Transverse colon (tissue), 4 donors: ENCODE data around the gene RPL38.

Source experiments
- POLR2A ChIP-seq: fragments of 450-650 bp; IDR thresholded peaks from one replicate; pipeline ENCODE4 v1.6.1; 2016; ENCODE audit warnings: antibody characterized with exemption, mild to moderate bottlenecking, moderate library complexity
- POLR2AphosphoS5 ChIP-seq, 3 donors: sonication (generic); formaldehyde crosslinking; IDR thresholded peaks; one replicate each; pipeline ENCODE4 v1.6.1; 2016; ENCODE audit warnings: antibody characterized with exemption in 3 of 3
- TF ChIP-seq, protein P1 (sequence below), 5 experiments: fragments of 200-600 bp in 3 of 5; fragments of 450-650 bp in 2 of 5; sonication (generic) in 3 of 5; IDR thresholded peaks; 1 replicate in 2 of 5; 2 replicates in 3 of 5; pipeline ENCODE4 v1.5.1; 2016 to 2017; ENCODE audit warnings: antibody characterized with exemption in 5 of 5, inconsistent platforms in 3 of 5, mild to moderate bottlenecking in 2 of 5, moderate library complexity in 1 of 5

DNA sequence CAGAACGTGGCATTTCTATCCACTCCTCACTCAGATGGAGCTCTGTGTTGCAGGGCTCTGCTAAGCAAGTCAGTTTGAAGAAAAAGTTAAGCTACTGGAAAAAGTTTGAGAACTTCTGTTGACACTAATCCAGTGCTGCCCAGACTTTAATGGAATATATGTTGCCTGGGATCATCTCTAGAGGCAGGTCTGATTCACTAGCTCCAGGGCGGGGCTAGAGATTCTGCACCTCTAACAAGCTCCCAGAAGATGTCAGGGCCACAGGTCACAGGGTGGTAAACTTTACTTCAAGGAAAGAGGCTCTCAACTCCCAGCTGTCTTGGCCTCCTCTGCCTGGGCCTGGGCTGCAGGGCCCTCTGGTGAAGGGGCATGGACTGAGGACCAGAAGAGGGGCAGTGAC, 16.7 kb downstream of the RPL38 start:
- TF ChIP-seq POLR2A (no peak), POLR2AphosphoS5 (IDR thresholded peaks at IDR 0.05) (no peak)
- TF ChIP-seq, protein P1, sequence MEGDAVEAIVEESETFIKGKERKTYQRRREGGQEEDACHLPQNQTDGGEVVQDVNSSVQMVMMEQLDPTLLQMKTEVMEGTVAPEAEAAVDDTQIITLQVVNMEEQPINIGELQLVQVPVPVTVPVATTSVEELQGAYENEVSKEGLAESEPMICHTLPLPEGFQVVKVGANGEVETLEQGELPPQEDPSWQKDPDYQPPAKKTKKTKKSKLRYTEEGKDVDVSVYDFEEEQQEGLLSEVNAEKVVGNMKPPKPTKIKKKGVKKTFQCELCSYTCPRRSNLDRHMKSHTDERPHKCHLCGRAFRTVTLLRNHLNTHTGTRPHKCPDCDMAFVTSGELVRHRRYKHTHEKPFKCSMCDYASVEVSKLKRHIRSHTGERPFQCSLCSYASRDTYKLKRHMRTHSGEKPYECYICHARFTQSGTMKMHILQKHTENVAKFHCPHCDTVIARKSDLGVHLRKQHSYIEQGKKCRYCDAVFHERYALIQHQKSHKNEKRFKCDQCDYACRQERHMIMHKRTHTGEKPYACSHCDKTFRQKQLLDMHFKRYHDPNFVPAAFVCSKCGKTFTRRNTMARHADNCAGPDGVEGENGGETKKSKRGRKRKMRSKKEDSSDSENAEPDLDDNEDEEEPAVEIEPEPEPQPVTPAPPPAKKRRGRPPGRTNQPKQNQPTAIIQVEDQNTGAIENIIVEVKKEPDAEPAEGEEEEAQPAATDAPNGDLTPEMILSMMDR (IDR thresholded peaks at IDR 0.05) = no peak
